HepG2 (cell line): ENCODE data around the gene STKLD1. TPM values are rescaled to one million over a fixed set of nuclear protein-coding genes. Genes with fewer than 3 reads are reported as not detected.

Experiments
- DR1 ChIP-seq: sonication (generic); formaldehyde crosslinking; IDR thresholded peaks from 2 replicates; pipeline ENCODE4 v1.8.0; 2021; ENCODE audit warnings: mild to moderate bottlenecking, missing genetic modification reagents, inconsistent platforms
- E2F1 ChIP-seq: sonication (generic); formaldehyde crosslinking; IDR thresholded peaks from 2 replicates; pipeline ENCODE4 v1.5.0; 2020; ENCODE audit warnings: missing genetic modification reagents
- IRF2 ChIP-seq: IDR thresholded peaks from 2 replicates; pipeline ENCODE4 v1.6.1; 2018; ENCODE audit warnings: missing genetic modification reagents, missing compliant biosample characterization
- IRF9 ChIP-seq: sonication (generic); formaldehyde crosslinking; IDR thresholded peaks from 2 replicates; pipeline ENCODE4 v1.8.0; 2022; ENCODE audit warnings: missing genetic modification reagents, mild to moderate bottlenecking, borderline replicate concordance
- NR2F1 ChIP-seq, 2 experiments: fragments of 450-650 bp in 1 of 2; formaldehyde crosslinking in 1 of 2; IDR thresholded peaks; 2 replicates each; pipeline versions ENCODE4 v1.5.0 to v1.6.1; 2016 to 2020; ENCODE audit warnings: mild to moderate bottlenecking in 1 of 2, missing compliant biosample characterization in 1 of 2, missing genetic modification reagents in 1 of 2, moderate library complexity in 1 of 2
- POLR2AphosphoS5 ChIP-seq: IDR thresholded peaks from 2 replicates; pipeline ENCODE4 v1.6.1; 2012; ENCODE audit warnings: low read depth, low read length
- SAP130 ChIP-seq: IDR thresholded peaks from 2 replicates; pipeline ENCODE4 v1.6.1; 2016; ENCODE audit warnings: low read depth
- ZMAT5 ChIP-seq: sonication (generic); formaldehyde crosslinking; IDR thresholded peaks from 2 replicates; pipeline ENCODE4 v1.5.0; 2020; ENCODE audit warnings: mild to moderate bottlenecking, low read depth, missing genetic modification reagents, borderline replicate concordance
- ZNF354B ChIP-seq: sonication (generic); formaldehyde crosslinking; IDR thresholded peaks from 2 replicates; pipeline ENCODE4 v1.8.0; 2022; ENCODE audit warnings: mild to moderate bottlenecking, missing genetic modification reagents
- ZNF431 ChIP-seq: sonication (generic); formaldehyde crosslinking; IDR thresholded peaks from 2 replicates; pipeline ENCODE4 v1.9.0; 2022; ENCODE audit warnings: missing genetic modification reagents, low read depth, mild to moderate bottlenecking, borderline replicate concordance
- ZNF878 ChIP-seq: sonication (generic); formaldehyde crosslinking; IDR thresholded peaks from 2 replicates; pipeline ENCODE4 v1.8.1; 2023; ENCODE audit warnings: mild to moderate bottlenecking, missing genetic modification reagents, moderate library complexity
- polyA plus RNA-seq, 8 experiments: library from polyadenylated mRNA; depleted of rRNA in 3 of 8; stranded (reverse) in 7 of 8; unstranded in 1 of 8; fragments of >200 nt; fragmentation: Illumina TruSeq in 4 of 8; extraction: Trizol in 4 of 8; gene quantifications; 2 replicates each; pipeline versions ENCODE4 v1.2.1 to v1.2.3, GENCODE V29; 2011 to 2016; ENCODE audit warnings: low read depth in 4 of 8, missing spikeins in 1 of 8, mixed read lengths in 1 of 8; ENCODE audit not compliant: insufficient read depth in 1 of 8
- total RNA-seq, 5 experiments: library from RNA; depleted of rRNA; stranded (reverse); fragments of >200 nt; fragmentation: Illumina TruSeq; extraction: Trizol; gene quantifications; 2 replicates each; pipeline ENCODE4 v1.2.3, GENCODE V29; 2016; ENCODE audit warnings: low read depth in 1 of 5
- TF ChIP-seq, protein P1 (sequence below): sonication (generic); formaldehyde crosslinking; IDR thresholded peaks from 2 replicates; pipeline ENCODE4 v1.4.0; 2020; ENCODE audit warnings: missing genetic modification reagents
- TF ChIP-seq, protein P2 (sequence below): sonication (generic); formaldehyde crosslinking; IDR thresholded peaks from 2 replicates; pipeline ENCODE4 v1.5.1; 2020; ENCODE audit warnings: missing genetic modification reagents, mild to moderate bottlenecking, borderline replicate concordance
- TF ChIP-seq, protein P3 (sequence below): sonication (generic); formaldehyde crosslinking; IDR thresholded peaks from 2 replicates; pipeline ENCODE4 v1.4.0; 2020; ENCODE audit warnings: missing genetic modification reagents

STKLD1 gene
- total and polyA plus RNA-seq, 2 of the 13 experiments (the other 11 are each of a cell fraction or from before 2014, with no cell fraction given), result 1.5 to 2.2 TPM

GRCh38 chr9:133351908-133352634, 24.1 kb upstream of the STKLD1 start (continued):
- TF ChIP-seq, protein P1, sequence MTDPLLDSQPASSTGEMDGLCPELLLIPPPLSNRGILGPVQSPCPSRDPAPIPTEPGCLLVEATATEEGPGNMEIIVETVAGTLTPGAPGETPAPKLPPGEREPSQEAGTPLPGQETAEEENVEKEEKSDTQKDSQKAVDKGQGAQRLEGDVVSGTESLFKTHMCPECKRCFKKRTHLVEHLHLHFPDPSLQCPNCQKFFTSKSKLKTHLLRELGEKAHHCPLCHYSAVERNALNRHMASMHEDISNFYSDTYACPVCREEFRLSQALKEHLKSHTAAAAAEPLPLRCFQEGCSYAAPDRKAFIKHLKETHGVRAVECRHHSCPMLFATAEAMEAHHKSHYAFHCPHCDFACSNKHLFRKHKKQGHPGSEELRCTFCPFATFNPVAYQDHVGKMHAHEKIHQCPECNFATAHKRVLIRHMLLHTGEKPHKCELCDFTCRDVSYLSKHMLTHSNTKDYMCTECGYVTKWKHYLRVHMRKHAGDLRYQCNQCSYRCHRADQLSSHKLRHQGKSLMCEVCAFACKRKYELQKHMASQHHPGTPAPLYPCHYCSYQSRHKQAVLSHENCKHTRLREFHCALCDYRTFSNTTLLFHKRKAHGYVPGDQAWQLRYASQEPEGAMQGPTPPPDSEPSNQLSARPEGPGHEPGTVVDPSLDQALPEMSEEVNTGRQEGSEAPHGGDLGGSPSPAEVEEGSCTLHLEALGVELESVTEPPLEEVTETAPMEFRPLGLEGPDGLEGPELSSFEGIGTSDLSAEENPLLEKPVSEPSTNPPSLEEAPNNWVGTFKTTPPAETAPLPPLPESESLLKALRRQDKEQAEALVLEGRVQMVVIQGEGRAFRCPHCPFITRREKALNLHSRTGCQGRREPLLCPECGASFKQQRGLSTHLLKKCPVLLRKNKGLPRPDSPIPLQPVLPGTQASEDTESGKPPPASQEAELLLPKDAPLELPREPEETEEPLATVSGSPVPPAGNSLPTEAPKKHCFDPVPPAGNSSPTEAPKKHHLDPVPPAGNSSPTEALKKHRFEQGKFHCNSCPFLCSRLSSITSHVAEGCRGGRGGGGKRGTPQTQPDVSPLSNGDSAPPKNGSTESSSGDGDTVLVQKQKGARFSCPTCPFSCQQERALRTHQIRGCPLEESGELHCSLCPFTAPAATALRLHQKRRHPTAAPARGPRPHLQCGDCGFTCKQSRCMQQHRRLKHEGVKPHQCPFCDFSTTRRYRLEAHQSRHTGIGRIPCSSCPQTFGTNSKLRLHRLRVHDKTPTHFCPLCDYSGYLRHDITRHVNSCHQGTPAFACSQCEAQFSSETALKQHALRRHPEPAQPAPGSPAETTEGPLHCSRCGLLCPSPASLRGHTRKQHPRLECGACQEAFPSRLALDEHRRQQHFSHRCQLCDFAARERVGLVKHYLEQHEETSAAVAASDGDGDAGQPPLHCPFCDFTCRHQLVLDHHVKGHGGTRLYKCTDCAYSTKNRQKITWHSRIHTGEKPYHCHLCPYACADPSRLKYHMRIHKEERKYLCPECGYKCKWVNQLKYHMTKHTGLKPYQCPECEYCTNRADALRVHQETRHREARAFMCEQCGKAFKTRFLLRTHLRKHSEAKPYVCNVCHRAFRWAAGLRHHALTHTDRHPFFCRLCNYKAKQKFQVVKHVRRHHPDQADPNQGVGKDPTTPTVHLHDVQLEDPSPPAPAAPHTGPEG, result 0 out of 2 replicates have a peak, but pooled peaks have one; percentile 32
- TF ChIP-seq, protein P2, sequence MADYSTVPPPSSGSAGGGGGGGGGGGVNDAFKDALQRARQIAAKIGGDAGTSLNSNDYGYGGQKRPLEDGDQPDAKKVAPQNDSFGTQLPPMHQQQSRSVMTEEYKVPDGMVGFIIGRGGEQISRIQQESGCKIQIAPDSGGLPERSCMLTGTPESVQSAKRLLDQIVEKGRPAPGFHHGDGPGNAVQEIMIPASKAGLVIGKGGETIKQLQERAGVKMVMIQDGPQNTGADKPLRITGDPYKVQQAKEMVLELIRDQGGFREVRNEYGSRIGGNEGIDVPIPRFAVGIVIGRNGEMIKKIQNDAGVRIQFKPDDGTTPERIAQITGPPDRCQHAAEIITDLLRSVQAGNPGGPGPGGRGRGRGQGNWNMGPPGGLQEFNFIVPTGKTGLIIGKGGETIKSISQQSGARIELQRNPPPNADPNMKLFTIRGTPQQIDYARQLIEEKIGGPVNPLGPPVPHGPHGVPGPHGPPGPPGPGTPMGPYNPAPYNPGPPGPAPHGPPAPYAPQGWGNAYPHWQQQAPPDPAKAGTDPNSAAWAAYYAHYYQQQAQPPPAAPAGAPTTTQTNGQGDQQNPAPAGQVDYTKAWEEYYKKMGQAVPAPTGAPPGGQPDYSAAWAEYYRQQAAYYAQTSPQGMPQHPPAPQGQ (CRISPR knock-in tag), result no peak
- TF ChIP-seq ZNF354B (CRISPR knock-in tag), result no peak
- no peak for TF ChIP-seq NR2F1 (CRISPR knock-in tag; IDR thresholded peaks at IDR 0.05)
- peak; percentile 55 for TF ChIP-seq SAP130 (CRISPR knock-in tag)
- no peak for TF ChIP-seq ZMAT5
- no peak for TF ChIP-seq DR1
- no peak; the same call in 1 of the 2 replicates for TF ChIP-seq IRF9
- no peak for TF ChIP-seq ZNF878
- TF ChIP-seq ZNF431, result no peak
- TF ChIP-seq, protein P3, sequence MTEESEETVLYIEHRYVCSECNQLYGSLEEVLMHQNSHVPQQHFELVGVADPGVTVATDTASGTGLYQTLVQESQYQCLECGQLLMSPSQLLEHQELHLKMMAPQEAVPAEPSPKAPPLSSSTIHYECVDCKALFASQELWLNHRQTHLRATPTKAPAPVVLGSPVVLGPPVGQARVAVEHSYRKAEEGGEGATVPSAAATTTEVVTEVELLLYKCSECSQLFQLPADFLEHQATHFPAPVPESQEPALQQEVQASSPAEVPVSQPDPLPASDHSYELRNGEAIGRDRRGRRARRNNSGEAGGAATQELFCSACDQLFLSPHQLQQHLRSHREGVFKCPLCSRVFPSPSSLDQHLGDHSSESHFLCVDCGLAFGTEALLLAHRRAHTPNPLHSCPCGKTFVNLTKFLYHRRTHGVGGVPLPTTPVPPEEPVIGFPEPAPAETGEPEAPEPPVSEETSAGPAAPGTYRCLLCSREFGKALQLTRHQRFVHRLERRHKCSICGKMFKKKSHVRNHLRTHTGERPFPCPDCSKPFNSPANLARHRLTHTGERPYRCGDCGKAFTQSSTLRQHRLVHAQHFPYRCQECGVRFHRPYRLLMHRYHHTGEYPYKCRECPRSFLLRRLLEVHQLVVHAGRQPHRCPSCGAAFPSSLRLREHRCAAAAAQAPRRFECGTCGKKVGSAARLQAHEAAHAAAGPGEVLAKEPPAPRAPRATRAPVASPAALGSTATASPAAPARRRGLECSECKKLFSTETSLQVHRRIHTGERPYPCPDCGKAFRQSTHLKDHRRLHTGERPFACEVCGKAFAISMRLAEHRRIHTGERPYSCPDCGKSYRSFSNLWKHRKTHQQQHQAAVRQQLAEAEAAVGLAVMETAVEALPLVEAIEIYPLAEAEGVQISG (CRISPR knock-in tag), result 0 out of 2 replicates have a peak, but pooled peaks have one; percentile 15
- peak; percentile 25; the same call in 1 of the 2 replicates for TF ChIP-seq POLR2AphosphoS5
- TF ChIP-seq IRF2 (CRISPR knock-in tag), result 0 out of 2 replicates have a peak, but pooled peaks have one; percentile 58
- no peak for TF ChIP-seq E2F1
